Measurements from ENCODE around the gene ILRUN. TPM values are rescaled to one million over a fixed set of nuclear protein-coding genes. Genes with fewer than 3 reads are reported as not detected.

ILRUN gene
- polyA plus RNA-seq, 1 of the 3 experiments (the other 2 are of a cell fraction), result 19.5 TPM

DNA sequence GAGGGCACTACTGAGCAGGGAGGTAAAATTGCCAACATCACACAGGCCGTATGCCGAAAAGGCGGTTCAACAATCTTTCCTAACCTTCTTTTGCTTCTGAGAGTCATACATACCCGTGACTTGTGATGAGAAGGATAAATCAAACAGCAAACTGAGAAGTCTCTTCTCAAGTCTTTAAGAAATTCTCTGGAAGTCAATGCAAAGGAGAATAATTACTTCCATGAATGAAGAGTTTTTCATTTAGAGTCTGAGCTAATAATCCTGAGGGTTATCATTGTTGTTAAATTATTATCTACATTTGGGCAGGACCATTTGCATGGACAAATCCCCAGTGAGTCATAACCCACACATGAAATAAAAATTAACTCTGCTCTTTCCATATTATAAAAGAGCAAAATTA, 22.4 kb upstream of the ILRUN start:
- WGBS (ENCODE audit: low lambda C conversion rate), result 86% methylated on average over 4 of the region's 4 CpGs
- H3K9me3 ChIP-seq, result no peaks in the 10 kb centered on the region
- no peak for DNase-seq
- H3K27ac ChIP-seq (ENCODE audit: low read depth in 2 of 2, low read length in 1 of 2), result no peak overlapping the region
- H3K27me3 ChIP-seq (ENCODE audit: insufficient read depth), result no peaks in the 10 kb centered on the region
- H3K36me3 ChIP-seq (replicated peaks in 1 of 2; ENCODE audit: control insufficient read depth in 1 of 2, insufficient read depth in 2 of 2, low read length in 1 of 2), result no peaks in the 10 kb centered on the region
- no peaks in the 10 kb centered on the region for H3K79me2 ChIP-seq (ENCODE audit: insufficient read depth)
- TF ChIP-seq EP300 (IDR thresholded peaks at IDR 0.05; ENCODE audit: borderline replicate concordance in 1 of 2, low read depth in 1 of 2, low read length in 1 of 2) (no peak), RFX5 (IDR thresholded peaks at IDR 0.05; ENCODE audit: low read length) (no peak), FOXJ3 (CRISPR knock-in tag; IDR thresholded peaks at IDR 0.05) (no peak), RAD21 (IDR thresholded peaks at IDR 0.05; ENCODE audit: low read length) (no peak), POLR2AphosphoS5 (IDR thresholded peaks at IDR 0.05; ENCODE audit: low read depth, low read length) (no peak), JUND (IDR thresholded peaks at IDR 0.05) (no peak)
- TF ChIP-seq, protein P1, sequence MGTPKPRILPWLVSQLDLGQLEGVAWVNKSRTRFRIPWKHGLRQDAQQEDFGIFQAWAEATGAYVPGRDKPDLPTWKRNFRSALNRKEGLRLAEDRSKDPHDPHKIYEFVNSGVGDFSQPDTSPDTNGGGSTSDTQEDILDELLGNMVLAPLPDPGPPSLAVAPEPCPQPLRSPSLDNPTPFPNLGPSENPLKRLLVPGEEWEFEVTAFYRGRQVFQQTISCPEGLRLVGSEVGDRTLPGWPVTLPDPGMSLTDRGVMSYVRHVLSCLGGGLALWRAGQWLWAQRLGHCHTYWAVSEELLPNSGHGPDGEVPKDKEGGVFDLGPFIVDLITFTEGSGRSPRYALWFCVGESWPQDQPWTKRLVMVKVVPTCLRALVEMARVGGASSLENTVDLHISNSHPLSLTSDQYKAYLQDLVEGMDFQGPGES (IDR thresholded peaks at IDR 0.05; ENCODE audit: low read depth, low read length), result no peak
- TF ChIP-seq, protein P2, sequence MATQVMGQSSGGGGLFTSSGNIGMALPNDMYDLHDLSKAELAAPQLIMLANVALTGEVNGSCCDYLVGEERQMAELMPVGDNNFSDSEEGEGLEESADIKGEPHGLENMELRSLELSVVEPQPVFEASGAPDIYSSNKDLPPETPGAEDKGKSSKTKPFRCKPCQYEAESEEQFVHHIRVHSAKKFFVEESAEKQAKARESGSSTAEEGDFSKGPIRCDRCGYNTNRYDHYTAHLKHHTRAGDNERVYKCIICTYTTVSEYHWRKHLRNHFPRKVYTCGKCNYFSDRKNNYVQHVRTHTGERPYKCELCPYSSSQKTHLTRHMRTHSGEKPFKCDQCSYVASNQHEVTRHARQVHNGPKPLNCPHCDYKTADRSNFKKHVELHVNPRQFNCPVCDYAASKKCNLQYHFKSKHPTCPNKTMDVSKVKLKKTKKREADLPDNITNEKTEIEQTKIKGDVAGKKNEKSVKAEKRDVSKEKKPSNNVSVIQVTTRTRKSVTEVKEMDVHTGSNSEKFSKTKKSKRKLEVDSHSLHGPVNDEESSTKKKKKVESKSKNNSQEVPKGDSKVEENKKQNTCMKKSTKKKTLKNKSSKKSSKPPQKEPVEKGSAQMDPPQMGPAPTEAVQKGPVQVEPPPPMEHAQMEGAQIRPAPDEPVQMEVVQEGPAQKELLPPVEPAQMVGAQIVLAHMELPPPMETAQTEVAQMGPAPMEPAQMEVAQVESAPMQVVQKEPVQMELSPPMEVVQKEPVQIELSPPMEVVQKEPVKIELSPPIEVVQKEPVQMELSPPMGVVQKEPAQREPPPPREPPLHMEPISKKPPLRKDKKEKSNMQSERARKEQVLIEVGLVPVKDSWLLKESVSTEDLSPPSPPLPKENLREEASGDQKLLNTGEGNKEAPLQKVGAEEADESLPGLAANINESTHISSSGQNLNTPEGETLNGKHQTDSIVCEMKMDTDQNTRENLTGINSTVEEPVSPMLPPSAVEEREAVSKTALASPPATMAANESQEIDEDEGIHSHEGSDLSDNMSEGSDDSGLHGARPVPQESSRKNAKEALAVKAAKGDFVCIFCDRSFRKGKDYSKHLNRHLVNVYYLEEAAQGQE (IDR thresholded peaks at IDR 0.05; ENCODE audit: low read depth, low read length), result no peak
- no peak overlapping the region for H2AFZ ChIP-seq (ENCODE audit: low read depth)
- H3K4me1 ChIP-seq (ENCODE audit: control insufficient read depth in 1 of 2, insufficient read depth in 2 of 2, low read depth in 1 of 2, low read length in 1 of 2), result no peaks in the 10 kb centered on the region
- no peak overlapping the region for H3K4me2 ChIP-seq
- no peaks in the 10 kb centered on the region for H3F3A ChIP-seq (replicated peaks; ENCODE audit: insufficient read depth)
- no peak overlapping the region for H3K4me3 ChIP-seq (ENCODE audit: low read depth in 2 of 2, low read length in 1 of 2)
- no peaks in the 10 kb centered on the region for H3K9me2 ChIP-seq
- ChIA-PET POLR2A (no interaction called here), CTCF (no interaction called here)
- no peak overlapping the region for H3K9ac ChIP-seq
- H4K20me1 ChIP-seq (ENCODE audit: insufficient read depth), result no peaks in the 10 kb centered on the region

- Histone ChIP-seq H3K27me3 (ENCODE audit: insufficient read depth) (no peaks in the 10 kb centered on the region), H3K9me2 (no peaks in the 10 kb centered on the region), H3K4me1 (ENCODE audit: control insufficient read depth in 1 of 2, insufficient read depth in 2 of 2, low read depth in 1 of 2, low read length in 1 of 2) (no peaks in the 10 kb centered on the region), H3K4me2 (no peak overlapping the region), H3F3A (replicated peaks; ENCODE audit: insufficient read depth) (no peaks in the 10 kb centered on the region), H3K4me3 (ENCODE audit: low read depth in 2 of 2, low read length in 1 of 2) (no peak overlapping the region), H2AFZ (ENCODE audit: low read depth) (no peak overlapping the region), H4K20me1 (ENCODE audit: insufficient read depth) (no peaks in the 10 kb centered on the region), H3K9ac (no peak overlapping the region), H3K27ac (ENCODE audit: low read depth in 2 of 2, low read length in 1 of 2) (no peak overlapping the region), H3K9me3 (no peaks in the 10 kb centered on the region), H3K36me3 (replicated peaks in 1 of 2; ENCODE audit: control insufficient read depth in 1 of 2, insufficient read depth in 2 of 2, low read length in 1 of 2) (no peaks in the 10 kb centered on the region), H3K79me2 (ENCODE audit: insufficient read depth) (no peaks in the 10 kb centered on the region)
- WGBS (ENCODE audit: low lambda C conversion rate), result 74% methylated on average over 2 of the region's 2 CpGs
- ChIA-PET POLR2A (no interaction called here), CTCF (interaction anchor here (1.0 kb wide), 1 partner anchor 14 kb away, joined by 4 read pairs; no protein-coding TSS in a partner anchor)
- DNase-seq, result no peak
- TF ChIP-seq TCF12 (IDR thresholded peaks at IDR 0.05) (no peak), EP300 (IDR thresholded peaks at IDR 0.05; ENCODE audit: borderline replicate concordance in 1 of 2, low read depth in 1 of 2, low read length in 1 of 2) (no peak), TAF1 (IDR thresholded peaks at IDR 0.05; ENCODE audit: borderline replicate concordance, low read depth, low read length) (no peak), MAX (IDR thresholded peaks at IDR 0.05; ENCODE audit: low read depth) (no peak), NFIC (IDR thresholded peaks at IDR 0.05; ENCODE audit: borderline replicate concordance) (no peak), PBX3 (IDR thresholded peaks at IDR 0.05) (no peak), FOXM1 (IDR thresholded peaks at IDR 0.05; ENCODE audit: low read depth) (no peak), MXI1 (IDR thresholded peaks at IDR 0.05; ENCODE audit: low read depth, low read length) (no peak), GATA2 (CRISPR knock-in tag; IDR thresholded peaks at IDR 0.05) (no peak), RFX5 (IDR thresholded peaks at IDR 0.05; ENCODE audit: low read length) (no peak), SIN3A (IDR thresholded peaks at IDR 0.05; ENCODE audit: borderline replicate concordance, low read depth, low read length) (no peak), SMC3 (IDR thresholded peaks at IDR 0.05; ENCODE audit: low read depth, low read length) (no peak), ELF1 (IDR thresholded peaks at IDR 0.05) (no peak), RCOR1 (IDR thresholded peaks at IDR 0.05; ENCODE audit: low read length) (no peak), FOXJ3 (CRISPR knock-in tag; IDR thresholded peaks at IDR 0.05) (no peak), NRF1 (IDR thresholded peaks at IDR 0.05; ENCODE audit: low read depth, low read length) (no peak)
- TF ChIP-seq, protein P3, sequence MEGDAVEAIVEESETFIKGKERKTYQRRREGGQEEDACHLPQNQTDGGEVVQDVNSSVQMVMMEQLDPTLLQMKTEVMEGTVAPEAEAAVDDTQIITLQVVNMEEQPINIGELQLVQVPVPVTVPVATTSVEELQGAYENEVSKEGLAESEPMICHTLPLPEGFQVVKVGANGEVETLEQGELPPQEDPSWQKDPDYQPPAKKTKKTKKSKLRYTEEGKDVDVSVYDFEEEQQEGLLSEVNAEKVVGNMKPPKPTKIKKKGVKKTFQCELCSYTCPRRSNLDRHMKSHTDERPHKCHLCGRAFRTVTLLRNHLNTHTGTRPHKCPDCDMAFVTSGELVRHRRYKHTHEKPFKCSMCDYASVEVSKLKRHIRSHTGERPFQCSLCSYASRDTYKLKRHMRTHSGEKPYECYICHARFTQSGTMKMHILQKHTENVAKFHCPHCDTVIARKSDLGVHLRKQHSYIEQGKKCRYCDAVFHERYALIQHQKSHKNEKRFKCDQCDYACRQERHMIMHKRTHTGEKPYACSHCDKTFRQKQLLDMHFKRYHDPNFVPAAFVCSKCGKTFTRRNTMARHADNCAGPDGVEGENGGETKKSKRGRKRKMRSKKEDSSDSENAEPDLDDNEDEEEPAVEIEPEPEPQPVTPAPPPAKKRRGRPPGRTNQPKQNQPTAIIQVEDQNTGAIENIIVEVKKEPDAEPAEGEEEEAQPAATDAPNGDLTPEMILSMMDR (IDR thresholded peaks at IDR 0.05), result no peak
Measured at GRCh38 chr6:34717466-34717865, 20.9 kb upstream of the ILRUN start.
